Measurements from ENCODE around the gene KDM4C.

DNA sequence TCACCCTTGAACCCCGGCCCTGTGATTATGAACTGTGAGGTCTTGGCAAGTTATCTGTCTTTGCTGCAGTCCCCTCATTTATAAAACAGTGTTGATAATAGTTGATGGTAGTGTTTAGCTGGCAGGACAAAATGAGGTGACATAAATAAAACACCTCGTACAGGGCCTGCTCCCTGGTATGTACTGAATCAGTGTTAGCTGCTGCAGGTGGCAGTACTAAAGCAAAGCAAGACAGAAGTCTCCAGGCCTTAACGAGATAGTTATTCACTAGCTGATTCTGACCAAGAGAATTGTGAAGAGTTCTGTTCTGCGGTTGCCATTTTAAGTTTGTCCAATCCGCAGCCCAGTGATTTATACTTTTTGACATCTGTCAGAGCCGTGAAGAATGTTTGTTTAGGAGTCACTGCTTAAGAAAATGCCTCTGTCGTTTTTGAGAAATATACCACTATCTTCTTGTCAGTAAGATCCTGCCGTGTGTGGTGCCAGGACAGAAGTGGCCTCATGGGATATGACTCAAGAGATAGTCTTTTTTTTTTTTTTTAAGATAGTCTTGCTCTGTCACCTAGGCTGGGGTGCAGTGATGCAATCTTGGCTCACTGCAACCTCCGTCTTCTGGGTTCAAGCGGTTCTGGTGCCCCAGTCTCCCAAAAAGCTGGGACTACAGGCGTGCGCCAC lies 75.9 kb downstream of the KDM4C start:
- TF ChIP-seq JUND (IDR thresholded peaks at IDR 0.05; ENCODE audit: low read length) (no peak), CEBPB (IDR thresholded peaks at IDR 0.05; ENCODE audit: low read depth, low read length) (no peak), POLR2A (IDR thresholded peaks at IDR 0.05; ENCODE audit: control extremely low read depth in 1 of 2, low read depth in 2 of 2, low read length in 2 of 2) (no peak), CTCF (IDR thresholded peaks at IDR 0.05; ENCODE audit: control extremely low read depth in 1 of 3, insufficient read depth in 1 of 3, low read depth in 1 of 3, low read length in 3 of 3) (no peak), SP1 (IDR thresholded peaks at IDR 0.05; ENCODE audit: low read depth, low read length) (no peak), EP300 (IDR thresholded peaks at IDR 0.05; ENCODE audit: borderline replicate concordance in 1 of 2, low read depth in 2 of 2, low read length in 2 of 2) (no peak), CTBP2 (IDR thresholded peaks at IDR 0.05; ENCODE audit: borderline replicate concordance, insufficient read depth, insufficient read length, low read length) (no peak), RAD21 (IDR thresholded peaks at IDR 0.05 in 1 of 2, conservative IDR thresholded peaks at IDR 0.05 in 1 of 2; ENCODE audit: low read depth in 2 of 2, low read length in 2 of 2) (no peak), EZH2 (IDR thresholded peaks at IDR 0.05; ENCODE audit: low read depth, low read length, severe bottlenecking) (no peak), JUN (IDR thresholded peaks at IDR 0.05; ENCODE audit: low read depth, low read length) (no peak), POLR2AphosphoS5 (IDR thresholded peaks at IDR 0.05; ENCODE audit: low read depth, low read length) (no peak), TEAD4 (IDR thresholded peaks at IDR 0.05; ENCODE audit: low read depth, low read length) (no peak), MAFK (IDR thresholded peaks at IDR 0.05; ENCODE audit: low read depth, low read length) (no peak), CREB1 (IDR thresholded peaks at IDR 0.05) (no peak)

Measured in H1 (cell line).